Ureter (tissue), 1 donor: Measurements from ENCODE around the gene FBXL3. TPM values are rescaled to one million over a fixed set of nuclear protein-coding genes. Genes with fewer than 3 reads are reported as not detected.
"Not testable (repeated sequence)": the region's sequence is repeated elsewhere in the genome, so short reads cannot be mapped to it uniquely, and the experiment has no call there.

Experiments used
- DNase-seq: peaks from one replicate; pipeline ENCODE4 v3.0.0-alpha.2; 2020; ENCODE audit warnings: low spot score
- total RNA-seq: library from RNA; stranded (reverse); gene quantifications from one replicate; pipeline ENCODE4 v1.2.4, GENCODE V29; 2023
- donor health status: DM: yes; HTN: yes; CAD: no.

The FBXL3 gene
- total RNA-seq, 1 donor from 2014 or later = 48.4 TPM

DNA sequence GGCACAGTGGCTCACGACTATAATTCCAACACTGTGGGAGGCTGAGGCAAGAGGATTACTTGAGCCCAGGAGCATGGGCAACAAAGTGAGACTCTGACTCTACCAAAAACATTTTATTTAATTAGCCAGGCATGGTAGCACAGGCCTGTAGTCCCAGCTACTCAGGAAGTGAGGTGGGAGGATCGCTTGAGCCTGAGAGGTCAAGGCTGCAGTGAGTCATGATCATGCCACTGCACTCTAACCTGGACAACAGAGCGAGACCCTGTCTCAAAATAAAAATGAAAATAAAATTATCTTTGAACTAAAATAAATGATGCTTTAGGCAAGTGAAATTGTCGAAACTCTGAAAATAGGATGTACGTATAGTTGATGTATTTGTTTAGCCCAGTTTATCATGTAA is 43.3 kb downstream of the FBXL3 start:
- no peak for DNase-seq

DNA sequence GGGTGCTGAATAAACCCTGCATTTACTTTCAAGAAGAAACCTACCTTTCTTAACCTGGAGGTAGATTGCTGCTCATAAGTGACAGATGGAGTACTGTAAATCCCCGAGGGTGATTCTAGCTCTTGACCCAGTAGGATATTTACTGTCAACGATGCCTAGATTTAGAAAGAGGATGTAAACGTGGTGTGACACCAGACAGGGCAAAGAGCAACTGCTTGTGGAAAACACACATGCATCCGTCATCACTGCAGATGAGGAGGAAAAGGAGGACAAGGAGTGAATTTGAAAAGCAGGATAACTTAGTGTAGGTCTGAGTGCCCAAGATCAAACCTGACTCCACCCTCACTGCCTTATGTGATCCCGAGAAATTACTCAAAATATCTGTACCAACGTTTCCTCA is 44.9 kb downstream of the FBXL3 start:
- no peak for DNase-seq

DNA sequence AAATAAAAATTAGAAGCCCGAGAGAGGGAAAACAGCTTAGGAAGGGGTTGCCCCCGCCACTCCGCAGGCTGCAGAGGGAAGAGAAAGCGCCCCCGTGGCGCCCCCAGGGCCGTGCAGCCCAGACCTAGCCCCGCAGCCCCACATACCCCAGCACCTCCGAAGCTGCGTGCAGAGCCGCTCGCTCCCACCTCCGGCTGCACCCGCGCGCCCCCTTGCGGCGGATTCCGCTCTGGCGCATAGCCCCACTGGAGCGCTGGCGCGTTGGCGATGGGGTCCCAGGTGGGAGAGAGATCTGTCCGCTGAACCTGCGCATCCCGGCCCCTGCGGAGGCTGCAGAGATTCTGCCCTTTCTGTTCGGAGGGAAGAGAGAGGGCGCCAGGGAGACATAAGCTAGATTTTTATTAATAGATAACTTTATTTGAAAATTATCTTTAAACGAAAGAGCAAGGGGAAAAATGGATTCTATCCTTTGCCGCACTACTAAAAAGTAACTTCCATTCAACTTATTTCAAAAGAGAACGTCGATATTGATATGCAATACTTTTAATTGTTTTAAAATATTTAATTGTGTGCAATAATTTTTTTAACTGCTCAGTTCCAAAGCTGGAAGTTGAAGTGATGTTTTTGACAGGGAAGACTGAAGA is 46.8 kb downstream of the FBXL3 start:
- peak; percentile 83 for DNase-seq

DNA sequence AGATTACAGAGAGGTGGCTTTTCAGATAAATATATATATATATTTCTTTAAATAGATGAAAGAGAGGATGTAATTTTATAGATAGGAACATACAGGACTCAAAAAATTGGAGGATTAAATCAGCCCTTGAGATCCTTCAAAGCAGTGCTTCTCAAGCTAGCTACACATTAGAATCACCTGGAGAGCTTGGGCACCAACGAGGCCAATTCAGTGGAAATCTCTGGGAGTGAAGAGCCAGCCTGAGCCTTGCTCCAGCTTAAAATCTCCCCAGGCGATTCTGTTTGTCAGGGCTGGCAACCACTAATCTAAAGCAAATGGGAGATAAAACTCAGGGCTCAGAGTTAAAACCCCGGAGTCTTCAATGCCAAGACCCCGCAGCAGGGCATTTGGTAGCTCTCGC is 50.0 kb downstream of the FBXL3 start:
- no peak for DNase-seq

DNA sequence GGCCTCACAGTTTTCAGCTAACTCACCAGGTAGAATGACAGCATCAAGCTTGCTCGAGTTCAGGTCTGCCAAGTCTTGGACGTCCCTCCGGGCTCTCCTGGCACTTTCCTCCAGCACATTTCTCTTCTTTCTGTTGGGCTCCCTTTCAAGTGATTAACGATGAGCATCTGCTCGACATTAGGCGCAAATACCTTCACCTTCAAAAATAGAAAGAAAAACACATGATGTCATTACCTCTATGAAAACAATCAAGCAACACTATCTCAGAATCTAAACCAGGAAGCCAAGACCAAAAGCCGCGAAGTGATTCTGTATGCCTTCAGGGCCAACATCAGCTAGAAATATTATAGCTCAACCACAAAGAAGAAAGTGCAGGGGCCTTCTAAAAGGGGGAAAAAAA is 50.5 kb downstream of the FBXL3 start:
- DNase-seq = no peak

DNA sequence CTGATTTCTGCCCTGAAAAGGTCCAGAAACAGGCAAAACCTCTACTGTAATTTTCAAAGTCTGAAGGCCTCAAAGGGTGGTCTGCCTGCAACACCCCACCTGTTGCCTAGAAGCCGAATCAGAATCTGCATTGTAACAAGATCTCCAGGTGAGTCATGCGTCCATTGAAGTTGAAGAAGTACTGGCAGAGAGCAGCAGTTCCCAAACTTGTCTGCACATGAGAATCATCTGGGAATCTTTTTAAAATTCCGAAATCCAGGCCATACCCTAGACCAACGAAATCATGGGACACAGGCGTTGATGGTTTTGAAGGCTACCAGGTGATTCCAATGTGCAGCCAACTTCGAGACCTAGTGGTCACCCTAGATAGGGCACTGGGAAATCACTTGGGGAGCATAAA is 51.1 kb downstream of the FBXL3 start:
- no peak for DNase-seq

DNA sequence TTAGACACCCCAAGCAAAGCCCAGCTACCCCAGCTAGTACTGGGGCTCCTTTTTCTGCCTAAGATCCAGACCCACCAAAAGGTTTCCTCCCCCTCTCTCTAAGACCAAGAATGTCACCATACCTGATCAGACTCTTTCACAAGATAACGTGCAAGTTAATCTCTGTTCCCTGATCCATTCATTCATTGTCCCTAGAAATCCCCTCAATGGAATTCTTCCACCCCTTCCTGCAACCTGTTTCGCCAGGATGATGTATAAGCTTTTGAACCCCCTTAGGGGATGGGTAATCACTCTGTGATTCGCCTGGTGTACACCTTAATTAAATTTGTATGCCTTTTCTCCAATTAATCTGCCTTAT is 52.4 kb downstream of the FBXL3 start:
- DNase-seq = no peak

DNA sequence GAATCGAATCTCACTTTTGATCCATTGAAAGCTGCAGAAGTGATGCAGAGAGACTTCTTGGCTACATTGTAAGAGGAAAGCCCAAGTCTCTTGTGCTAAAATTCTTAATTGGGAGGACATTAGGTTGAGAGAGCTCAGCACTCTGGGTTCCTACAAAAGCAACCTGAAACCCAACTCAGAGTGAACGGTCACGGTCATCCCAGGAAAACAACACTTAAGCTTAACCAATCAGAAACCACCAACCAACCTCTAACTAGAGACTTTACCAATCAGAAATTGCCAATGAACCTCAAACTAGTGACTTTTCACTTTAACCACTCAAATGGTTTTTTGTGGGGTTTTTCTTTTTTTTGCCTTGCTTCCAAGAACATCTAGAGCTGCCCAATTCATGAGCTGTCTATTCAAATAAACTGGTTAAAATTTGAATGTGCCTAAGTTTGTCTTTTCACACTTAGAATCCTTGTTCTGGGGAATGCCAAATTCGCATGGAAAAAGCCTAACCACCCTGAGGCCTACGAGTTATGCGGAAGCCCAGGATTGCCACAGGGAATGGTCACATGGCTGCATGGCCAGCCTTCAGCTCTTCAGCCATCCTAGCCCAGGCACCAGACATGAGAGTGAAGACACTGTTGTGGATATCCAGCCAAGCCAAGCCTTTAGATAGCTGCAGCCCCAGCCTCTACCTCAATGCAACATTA is 52.9 kb downstream of the FBXL3 start:
- no peak for DNase-seq

DNA sequence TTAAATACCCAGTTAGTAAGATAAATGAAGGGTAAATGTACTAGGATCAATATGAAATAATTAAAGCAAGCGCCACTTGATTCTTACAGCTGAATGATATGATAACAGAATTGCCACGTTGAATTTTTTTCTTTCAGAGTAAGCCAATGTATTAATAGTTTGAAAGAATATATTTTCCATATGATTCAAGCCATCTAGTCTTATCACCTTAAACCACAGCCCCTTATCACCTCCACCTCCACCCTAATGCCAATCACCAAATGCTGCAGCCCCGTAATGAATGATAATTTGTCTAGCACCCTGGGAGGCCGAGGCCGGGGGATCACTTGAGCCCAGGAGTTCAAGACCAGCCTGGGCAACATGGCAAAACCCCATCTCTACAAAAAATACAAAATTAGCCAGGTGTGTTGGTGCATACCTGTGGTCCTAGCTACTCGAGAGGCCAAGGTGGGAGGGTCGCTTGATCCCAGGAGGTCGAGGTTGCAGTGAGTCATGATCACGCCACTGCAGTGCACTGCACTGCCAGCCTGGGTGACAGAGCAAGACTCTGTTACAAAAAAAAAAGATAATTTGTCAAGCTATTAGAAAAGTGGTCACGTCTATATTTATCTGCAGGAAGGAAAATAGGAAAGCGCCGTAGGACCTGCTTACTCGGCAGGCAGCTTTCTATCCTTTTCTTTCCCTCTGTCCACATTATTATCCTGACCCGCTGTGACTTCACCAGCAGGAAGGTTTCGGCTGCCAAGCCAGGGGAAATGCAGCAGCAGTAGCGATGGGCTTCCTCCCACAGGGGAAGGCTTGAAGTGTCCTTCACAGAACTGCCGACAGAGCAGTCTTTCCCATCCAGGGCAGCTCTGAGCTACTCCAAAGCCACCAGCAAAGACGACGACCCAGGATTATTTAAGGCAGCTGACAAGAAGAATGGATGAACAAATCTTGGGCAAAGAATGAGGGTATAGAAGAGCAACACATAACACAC is 54.8 kb downstream of the FBXL3 start:
- DNase-seq = no peak

DNA sequence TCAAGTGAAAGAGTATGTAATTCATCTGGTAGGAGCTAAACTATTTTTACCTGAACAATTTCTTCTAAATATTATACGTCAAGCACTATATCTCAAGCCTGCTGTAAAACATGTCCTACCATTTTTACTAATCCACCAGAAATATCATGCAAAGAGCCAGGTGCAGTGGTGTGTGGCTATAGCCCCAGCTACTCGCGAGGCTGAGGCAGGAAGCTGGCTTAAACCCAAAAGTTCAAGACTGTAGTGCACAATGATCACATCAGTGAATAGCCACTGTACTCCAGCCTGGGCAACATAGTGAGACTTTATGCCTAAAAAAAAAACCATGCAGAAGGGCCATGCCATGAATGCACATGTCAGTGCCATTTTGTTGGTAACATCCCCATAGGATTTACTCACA is 55.7 kb downstream of the FBXL3 start:
- no peak for DNase-seq

DNA sequence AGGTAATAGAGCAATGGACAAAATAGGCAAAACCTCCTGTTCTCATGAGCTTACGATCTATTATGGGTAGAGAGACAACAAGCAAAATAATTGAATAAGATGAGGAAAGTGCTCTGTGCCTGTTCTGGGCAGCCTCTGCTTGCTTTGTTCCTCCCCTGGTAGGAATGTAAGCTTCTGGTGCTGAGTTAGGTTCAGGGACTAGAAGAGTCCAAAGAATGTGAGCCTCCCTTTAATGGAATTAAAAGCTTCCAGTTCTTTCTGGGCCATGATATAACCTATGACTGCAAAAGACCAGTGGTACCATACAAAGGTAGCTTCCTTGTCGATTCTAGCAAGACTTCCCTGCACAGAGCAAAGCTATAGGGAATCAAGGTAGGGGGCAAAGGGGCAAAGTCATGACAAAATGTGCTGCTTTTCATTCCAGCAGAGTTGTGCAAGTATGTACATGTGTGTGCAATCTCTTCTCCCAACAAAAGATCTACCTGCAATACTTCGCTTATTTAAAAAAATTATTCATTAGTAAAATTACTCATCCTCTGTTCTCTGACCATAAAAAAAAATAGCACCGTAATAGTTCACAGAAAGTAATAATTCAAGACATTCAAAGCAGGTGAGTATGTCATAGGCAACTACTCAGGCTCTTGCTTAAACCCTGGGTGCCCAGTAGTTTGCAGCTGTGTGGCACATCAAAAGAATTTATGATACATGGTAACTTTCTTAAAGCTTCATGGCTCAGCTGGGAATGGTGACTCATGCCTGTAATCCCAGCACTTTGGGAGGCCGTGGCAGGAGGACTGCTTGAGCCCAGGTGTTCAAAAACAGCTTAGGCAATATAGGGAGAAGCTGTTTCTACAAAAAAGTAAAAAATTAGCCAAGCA is 57.2 kb downstream of the FBXL3 start:
- no peak for DNase-seq

DNA sequence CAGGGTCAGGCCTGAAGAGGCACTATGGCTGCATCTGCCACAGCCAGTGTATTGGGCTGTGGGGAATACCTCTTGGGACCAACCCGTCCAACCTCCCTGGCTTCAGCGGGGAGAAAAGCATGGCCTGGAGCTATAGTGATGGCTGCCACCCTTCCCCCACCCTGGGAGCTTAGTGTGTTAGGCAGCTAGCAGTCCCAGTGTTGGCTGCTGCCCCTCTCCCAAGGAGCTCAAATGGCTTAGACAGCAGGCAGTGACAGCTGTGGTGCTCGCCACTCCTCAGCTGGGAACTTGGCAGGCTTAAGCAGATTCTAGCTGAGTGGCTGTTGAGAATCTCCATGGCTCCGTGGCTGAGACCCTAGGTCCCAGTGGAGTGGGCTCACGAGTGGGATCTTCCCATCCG is 58.9 kb downstream of the FBXL3 start:
- no peak for DNase-seq

DNA sequence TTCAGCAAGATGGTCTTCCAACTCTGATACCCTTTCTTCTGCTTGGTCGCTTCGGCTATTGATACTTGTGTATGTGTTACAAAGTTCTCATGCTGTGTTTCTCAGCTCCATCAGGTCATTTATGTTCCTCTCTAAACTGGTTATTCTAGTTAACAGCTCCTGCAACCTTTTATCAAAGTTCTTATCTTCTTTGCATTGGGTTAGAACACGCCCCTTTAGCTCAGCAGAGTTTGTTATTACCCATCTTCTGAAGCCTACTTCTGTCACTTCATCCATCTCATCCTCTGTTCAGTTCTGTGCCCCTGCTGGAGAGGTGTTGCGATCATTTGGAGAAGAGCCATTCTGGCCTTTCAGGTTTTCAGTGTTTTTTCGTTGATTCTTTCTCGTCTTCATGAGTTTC is 59.9 kb downstream of the FBXL3 start:
- no peak for DNase-seq

DNA sequence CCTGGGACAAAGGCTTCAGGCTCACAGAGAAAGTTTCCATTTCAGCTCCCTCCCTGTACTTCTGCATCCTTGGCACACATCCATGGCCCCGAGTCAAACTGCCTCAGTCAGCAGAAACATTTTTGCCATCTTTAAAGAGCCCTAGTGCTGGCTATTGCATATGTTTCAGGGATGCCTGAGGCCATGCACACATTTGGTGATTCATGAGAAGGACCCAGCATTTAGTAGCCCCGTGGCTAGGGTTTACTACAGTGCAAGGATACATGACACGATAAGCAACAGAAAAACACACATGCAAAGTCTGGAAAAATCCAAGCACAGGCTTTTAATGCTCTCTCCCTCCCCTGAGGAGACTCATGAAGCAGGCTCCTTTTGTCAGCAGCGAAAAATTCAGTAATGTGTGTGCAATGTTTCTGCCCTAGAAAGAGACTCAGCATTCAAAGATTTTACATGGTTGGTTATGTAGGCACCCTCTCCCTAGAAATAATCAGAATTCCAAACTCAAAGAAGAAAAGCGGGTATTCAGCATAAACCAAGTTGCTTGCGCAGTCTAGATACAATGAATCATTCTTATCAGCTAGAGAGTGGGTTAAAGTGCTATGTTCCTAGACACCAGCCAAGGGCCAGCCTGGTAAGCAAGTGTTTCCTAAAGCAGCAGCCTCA is 61.1 kb downstream of the FBXL3 start:
- DNase-seq = peak; percentile 65

DNA sequence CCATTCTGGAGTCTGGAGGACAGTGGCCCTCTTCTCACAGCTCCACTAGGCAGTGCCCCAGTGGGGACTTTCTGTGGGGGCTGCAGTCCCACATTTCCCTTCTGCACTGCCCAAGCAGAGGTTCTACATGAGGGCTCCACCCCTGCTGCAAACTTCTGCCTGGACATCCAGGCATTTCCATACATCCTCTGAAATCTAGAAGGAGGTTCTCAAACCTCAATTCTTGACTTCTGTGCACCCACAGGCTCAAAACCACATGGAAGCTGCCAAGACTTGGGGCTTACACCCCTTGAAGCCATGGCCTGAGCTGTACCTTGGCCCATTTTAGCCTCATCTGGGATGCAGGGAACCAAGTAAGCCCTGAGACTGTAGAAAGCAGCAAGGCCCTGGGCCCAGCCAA is 67.2 kb downstream of the FBXL3 start:
- not testable (repeated sequence) for DNase-seq

DNA sequence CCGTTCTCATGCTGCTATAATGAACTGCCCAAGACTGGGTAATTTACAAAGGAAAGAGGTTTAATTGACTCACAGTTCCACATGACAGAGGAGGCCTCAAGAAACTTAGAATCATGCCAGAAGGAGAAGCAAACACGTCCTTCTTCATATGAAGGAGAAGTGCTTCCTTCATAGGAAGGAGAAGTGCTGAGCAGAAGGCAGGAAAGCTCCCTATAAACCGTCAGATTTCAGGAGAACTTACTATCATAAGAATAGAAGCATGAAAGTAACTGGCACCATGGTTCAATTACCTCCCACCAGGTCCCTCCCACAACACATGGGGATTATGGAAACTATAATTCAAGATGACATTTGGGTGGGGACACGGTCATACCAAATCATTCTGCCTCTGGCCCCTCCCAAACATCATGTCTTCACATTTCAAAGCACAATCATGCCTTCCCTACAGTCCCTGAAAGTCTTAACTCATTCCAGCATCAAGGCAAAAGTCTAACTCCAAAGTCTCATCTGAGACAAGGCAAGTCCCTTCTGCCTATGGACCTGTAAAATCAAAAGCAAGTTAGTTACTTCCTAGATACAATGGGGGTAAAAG is 68.0 kb downstream of the FBXL3 start:
- no peak for DNase-seq

DNA sequence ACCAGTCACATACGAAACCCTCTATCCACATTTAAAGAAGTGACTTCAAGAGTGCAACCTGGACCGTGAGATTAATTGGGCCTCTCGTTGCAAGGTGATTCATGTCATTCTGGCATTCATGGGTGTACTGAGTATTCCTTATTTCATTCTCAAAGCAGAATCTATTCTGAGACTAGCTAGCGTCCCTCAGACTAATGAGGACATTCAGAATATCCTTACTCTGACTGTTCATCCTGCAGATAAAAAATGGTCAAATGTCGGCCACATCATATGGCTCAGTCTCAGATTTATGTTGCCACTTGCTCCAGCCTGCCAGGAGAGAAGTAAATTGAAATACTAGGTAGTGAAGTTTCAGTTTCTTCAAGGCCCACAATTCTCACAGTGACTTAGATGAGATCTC is 71.3 kb downstream of the FBXL3 start:
- DNase-seq = no peak
